Fibroblast of skin of abdomen (primary cell): Measurements from ENCODE around the gene SPINDOC.
"Not testable (repeated sequence)": the region's sequence is repeated elsewhere in the genome, so short reads cannot be mapped to it uniquely, and the experiment has no call there.

Experiments used
- DNase-seq: peaks from one replicate; pipeline ENCODE4 v3.0.0-alpha.2; 2013

Gene SPINDOC

DNA sequence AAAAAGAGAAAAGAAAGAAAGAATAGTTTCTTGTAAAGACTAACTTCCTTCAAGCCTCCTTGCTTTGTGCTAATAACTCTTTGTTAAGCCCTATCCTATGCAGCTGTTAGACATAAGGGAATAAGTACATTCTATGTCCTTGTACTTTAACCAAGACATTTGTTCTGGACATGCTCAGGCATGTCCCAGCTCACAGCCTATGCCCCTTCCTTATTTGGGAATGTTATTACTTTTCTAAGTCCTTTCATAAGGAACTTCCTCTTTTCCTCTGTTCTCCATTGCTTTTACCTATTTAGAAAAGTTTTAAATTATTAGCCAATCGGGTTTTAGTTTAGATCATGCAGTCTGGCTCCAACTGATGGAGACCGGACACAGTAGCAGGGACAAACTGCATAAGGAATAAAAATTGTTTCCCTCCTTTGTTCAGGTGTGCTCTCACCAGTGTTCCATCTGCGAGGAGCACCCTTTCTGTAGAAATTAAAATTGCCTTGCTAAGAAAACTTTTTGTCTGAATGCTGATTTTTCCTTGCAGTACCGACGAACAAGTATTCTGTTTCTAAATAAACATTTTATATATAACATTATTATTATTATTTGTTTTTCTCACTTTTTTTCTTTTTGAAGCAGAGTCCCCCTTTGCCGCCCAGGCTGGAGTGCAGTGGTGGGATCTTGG lies 21.6 kb upstream of the SPINDOC start:
- DNase-seq: no peak

GRCh38 chr11:63793161-63793560 lies 20.1 kb upstream of the SPINDOC start:
- DNase-seq: no peak

GRCh38 chr11:63795066-63795465 lies 18.2 kb upstream of the SPINDOC start:
- DNase-seq: no peak

GRCh38 chr11:63800921-63801320 lies 12.3 kb upstream of the SPINDOC start:
- DNase-seq: no peak

DNA sequence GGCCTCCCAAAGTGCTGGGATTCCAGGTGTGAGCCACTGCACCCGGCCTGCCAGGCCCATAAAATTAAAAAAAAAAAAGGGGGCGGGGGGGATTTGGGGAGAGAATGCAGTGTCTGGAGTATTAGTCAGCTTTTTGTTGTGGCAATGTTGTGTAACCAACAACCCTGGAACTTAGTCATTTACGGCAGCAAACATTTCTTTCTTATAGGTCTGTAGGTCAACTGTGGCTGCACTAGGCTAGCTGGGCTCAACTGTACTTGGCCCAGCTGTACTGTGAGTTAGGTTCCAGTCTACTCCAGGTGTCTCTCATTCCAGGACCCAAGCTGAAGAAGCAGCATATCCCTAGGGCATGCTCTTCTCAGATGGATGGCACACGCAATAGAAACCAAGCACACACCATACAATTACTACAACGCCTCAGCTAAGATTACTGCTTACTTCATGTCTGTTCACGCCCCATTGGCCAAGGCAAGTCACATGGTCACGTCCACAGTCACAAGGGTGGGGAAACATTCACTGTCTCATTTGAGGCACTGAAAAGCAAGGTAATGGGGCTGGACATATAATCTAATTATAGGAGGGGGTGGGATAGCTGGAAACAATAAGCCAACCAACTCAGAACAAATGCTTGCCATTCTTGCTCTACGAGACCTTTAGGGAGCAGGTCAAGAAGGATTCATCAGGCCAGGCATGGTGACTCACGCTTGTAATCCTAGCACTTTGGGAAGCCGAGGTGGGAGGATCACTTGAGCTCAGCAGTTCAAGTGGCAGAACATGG lies 10.4 kb upstream of the SPINDOC start:
- DNase-seq: peak; percentile 17

- no peak for DNase-seq
Measured at GRCh38 chr11:63804259-63804658, 9.0 kb upstream of the SPINDOC start.

- DNase-seq: peak; percentile 24
Measured at GRCh38 chr11:63805844-63806415, 7.3 kb upstream of the SPINDOC start.

- not testable (repeated sequence) for DNase-seq
Measured at GRCh38 chr11:63810383-63810782, 2.9 kb upstream of the SPINDOC start.

GRCh38 chr11:63811522-63811921 lies 1.7 kb upstream of the SPINDOC start:
- DNase-seq: no peak

DNA sequence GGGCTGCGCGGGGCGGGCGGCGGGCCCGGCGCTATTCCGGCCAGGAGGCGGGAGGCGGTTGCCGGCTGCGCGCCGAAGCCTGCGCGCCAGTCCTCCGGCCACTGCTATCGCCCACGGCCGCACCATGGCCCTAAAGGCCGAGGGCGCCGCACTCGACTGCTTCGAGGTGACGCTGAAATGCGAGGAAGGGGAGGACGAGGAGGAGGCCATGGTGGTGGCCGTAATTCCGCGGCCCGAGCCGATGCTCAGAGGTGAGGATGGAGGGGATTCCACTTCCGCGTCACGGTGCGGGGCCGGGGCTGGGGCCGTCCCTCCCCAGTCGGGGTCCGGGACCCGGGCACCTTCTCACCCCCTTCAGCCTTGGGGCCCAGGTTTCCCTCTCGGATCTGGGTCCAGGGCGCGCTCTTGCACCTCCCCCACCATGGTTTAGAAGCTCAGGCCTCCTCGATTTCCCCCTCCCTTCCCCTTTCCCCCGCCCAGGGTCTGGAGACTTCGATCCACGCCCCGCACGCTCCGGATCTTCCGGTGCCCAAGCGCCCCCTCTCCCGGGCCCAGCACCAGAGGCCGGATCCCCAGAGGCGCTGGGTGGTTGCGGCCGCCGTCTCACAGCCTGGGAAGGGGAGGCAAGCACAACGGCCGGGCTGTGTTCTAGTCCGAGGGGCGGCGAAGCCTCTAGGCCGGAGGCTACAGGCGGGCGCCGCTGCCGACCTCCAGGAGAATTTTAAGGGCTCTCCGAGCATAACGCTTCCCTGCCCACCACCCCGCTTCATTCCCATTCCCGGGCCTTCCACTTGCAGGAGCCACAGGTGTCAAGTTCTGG lies 517 bp downstream of the SPINDOC start:
- peak; percentile 61 for DNase-seq

DNA sequence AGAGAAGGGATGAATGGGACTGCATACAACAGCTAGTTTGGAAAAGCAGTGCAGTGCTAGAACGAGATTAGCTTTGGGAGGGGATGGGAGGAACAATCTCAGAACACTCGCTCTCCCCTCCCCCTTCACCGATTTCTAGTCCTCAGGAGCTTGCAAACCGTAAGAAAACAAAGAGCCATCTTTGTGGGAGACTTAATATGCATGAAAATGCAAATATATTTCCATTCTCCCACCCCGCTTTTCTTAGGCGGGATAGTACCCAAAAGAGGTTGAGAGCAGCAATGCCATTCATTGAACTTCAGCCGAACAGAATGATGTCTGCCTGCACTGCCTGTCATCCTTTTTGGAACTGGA lies 1.1 kb downstream of the SPINDOC start:
- DNase-seq: no peak

- no peak for DNase-seq
Measured at GRCh38 chr11:63816166-63816565, 2.9 kb downstream of the SPINDOC start.

GRCh38 chr11:63816732-63817131 lies 3.5 kb downstream of the SPINDOC start:
- no peak for DNase-seq

- DNase-seq: no peak
Measured at GRCh38 chr11:63817758-63818498, 4.7 kb downstream of the SPINDOC start.

DNA sequence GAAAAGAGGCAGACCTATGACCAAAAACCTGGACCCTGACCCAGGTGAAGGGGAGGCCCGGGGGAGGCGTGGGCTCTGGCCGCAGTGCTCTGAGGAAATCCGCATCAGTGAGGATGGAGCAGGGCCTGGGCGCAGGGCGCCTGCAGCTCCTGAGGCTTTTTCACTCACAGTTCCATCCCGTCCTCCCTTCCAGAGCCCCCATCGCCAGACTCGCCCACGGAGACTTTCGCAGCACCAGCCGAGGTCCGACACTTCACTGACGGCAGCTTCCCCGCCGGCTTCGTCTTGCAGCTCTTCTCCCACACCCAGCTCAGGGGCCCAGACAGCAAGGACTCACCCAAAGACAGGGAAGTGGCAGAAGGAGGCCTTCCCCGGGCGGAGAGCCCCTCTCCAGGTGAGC lies 5.4 kb downstream of the SPINDOC start:
- no peak for DNase-seq

DNA sequence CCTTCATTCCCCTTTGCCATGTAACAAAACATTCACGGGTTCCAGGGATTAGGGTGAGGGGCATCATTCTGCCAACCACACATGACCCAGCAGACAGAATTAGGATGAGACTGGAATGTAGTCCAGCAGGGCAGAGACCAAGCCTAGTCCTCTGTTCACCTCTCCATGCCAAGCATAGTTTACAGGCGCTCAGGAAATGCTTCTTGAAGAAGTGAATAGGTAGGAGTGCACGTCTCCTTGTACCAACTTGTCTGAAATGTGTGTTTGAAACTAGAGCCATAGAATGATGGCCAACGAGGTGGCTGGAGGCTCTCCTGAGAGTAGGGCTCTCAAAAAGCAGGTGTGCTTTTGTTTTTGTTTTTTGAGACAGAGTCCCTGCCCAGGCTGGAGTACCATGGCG lies 8.2 kb downstream of the SPINDOC start:
- DNase-seq: no peak

DNA sequence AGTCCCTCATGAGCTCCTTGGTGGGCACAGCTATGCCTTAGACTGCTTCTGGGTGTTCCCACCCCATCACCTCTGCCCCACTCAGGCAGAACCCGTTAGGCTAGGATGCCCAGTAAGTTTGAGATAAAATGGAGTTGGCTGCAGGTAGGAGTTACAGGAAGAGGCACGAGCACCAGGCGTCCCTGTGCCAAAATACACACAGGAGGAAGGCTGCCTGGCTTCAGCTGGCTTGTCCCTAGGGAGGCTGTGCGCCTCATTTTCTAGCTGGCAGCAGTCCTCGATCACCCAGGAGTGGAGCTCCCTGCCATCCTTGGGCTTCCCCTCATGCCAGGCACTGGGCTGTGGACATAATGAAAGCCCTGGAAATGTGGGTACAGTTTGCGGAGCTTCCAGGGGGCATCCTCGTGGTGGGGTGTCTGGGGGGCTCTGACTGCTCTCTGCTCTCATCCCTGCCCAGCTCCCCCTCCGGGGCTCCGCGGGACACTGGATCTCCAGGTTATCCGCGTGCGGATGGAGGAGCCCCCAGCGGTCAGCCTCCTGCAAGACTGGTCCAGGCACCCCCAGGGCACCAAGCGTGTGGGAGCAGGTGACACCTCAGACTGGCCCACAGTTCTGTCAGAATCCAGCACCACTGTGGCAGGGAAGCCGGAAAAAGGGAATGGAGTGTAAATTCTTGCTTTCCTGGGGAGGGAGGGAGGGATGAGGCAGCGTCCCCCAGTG lies 13.4 kb downstream of the SPINDOC start:
- no peak for DNase-seq

- peak; percentile 48 for DNase-seq
Measured at GRCh38 chr11:63829823-63830489, 16.7 kb downstream of the SPINDOC start.

DNA sequence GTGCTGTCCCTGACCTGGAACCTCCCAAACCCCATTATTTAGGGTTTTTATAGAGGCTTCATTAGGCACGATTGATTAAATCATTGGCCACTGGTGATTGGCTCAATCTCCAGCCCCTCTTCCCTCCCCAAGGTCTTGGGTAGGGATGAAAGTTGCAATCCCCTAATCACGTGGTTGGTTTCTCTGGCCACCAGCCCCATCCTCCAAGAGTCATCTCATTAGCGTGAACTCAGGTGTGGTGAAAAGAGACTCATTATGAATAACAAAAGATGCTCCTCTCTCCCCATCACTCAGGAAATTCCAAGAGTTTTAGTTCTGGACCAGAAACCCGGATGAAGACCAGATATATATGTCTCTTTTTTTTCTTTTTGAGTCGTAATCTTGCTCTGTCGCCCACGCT lies 18.1 kb downstream of the SPINDOC start:
- DNase-seq: no peak

GRCh38 chr11:63832336-63832735 lies 19.1 kb downstream of the SPINDOC start:
- DNase-seq: no peak

GRCh38 chr11:63833048-63833447 lies 19.8 kb downstream of the SPINDOC start:
- no peak for DNase-seq
